Panc1 (cell line): ENCODE data around the gene TTC28.

Experiments used
- CTCF ChIP-seq: fragments of 450-650 bp; IDR thresholded peaks from 2 replicates; pipeline ENCODE4 v1.5.1; 2017; ENCODE audit warnings: mild to moderate bottlenecking
- POLR2AphosphoS5 ChIP-seq: IDR thresholded peaks from 2 replicates; pipeline ENCODE4 v1.6.1; 2012; ENCODE audit warnings: mild to moderate bottlenecking, low read depth, low read length, moderate library complexity
- TCF7L2 ChIP-seq: IDR thresholded peaks from 2 replicates; pipeline ENCODE4 v1.6.1; 2011; ENCODE audit warnings: mild to moderate bottlenecking, low read depth, low read length, inconsistent platforms

- TF ChIP-seq CTCF (no peak), POLR2AphosphoS5 (no peak), TCF7L2 (peak; percentile 55; the same call in 1 of the 2 replicates)
These were observed 650.3 kb downstream of the TTC28 start for GRCh38 chr22:28029201-28029948.
